HG03060 (cell line): ENCODE data around the gene ZNF784.

ENCODE experiments used
- ATAC-seq: cut with Tn5 transposase; IDR thresholded peaks from one replicate; pipeline ENCODE4 v1.9.1; 2021; ENCODE audit warnings: low read depth, moderate number of reproducible peaks; ENCODE audit not compliant: unreplicated experiment

The ZNF784 gene

GRCh38 chr19:55622242-55622969 is 2.0 kb downstream of the ZNF784 start:
- ATAC-seq: no peak

DNA sequence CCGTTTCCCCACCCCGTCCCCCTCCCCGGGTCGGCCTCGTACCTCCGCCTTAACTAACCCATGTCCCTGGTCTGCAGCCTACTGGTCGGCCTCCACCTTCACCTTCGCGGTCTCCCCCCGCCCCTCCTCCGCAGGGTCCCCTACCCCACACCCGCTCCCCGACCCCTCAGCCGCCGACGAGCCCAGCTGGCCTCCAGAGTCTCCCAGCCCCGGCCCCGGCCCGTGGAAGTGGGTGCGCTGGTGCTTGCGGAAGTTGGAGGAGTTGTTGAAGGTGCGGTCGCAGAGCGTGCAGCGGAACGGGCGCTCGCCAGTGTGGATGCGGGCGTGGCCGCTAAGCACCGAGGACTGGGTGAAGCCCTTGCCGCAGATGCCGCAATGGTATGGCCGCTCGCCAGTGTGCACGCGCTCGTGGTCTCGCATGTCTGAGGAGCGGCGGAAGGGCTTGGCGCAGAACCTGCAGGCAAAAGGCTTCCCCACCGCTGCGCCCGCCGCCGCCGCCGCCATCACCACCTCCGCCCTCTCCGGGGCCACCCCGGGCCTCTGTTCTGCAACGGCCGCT is 2.6 kb downstream of the ZNF784 start:
- no peak for ATAC-seq

GRCh38 chr19:55621205-55621672 is 3.1 kb downstream of the ZNF784 start:
- ATAC-seq: no peak

DNA sequence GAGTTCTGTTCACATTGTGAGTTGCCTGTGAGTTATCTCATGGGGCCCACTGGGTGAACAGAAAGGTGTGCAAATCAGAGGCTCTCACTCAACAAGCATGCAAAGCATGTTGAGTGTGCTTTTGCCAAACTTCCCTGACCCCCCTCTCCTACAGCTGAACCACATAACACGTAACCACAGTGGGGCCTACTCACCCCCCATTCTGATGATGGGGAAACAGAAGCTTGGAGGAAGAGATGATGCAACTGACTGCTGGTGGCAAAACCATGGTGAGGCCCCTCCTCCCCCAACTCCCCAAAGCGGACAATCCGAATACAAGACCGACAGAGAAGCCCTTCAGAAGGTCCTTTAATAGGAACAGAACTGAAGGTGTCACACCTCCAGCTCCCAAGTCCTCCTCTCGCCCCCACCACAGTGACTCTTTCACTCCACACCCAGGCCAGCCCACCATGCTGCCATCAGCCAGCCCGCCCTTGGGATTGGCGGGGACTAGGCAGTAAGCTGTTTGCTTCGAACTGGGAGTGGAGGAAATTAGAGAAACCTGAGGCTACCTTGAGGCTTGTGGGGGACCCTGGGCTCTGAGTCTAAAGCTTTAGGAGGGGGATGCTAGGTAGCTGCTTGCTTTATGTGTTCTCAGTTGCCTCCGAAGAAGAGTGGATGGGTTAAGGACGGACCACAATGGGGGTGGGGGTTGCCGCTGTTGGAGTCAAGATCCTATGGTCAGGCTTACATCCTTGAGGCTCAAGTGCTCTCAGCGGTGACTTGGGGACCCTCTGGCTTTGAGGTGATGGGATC is 3.8 kb downstream of the ZNF784 start:
- ATAC-seq: no peak

DNA sequence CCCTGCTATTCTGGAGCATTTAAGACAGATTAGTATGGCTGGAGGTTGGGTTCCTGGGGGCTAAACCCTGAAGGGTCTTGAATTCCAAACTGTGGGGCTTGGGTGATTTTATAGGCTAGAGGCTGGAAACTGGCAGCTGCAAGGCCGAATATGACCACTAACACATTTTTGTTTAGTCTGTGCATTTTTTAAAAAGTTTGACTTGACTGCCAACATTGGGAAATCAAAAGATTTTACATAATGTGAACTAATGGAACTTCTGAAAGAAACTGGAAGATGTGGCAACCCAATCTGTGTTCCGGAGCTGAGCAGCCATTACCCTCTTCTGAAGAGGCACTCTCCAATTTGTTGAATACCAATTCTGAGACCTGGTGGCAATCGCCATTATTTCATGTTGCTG is 5.1 kb downstream of the ZNF784 start:
- ATAC-seq: no peak

DNA sequence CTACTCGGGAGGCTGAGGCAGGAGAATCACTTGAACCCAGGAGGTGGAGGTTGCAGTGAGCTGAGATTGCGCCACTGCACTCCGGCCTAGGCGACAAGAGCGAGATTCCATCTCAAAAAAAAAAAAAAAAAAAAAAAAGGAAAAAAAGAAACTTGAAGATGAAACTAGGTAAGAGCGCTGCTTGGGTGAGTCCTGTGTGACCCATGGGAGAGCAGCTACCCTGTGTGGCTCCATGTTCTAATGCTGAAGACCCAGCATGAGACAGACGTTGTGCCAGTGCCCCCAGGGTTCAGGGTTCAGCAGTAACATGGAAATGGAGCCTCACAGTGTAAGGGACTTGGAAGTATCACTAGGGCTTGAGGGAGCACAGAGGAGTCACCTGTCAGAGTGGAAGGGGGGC is 5.9 kb downstream of the ZNF784 start:
- ATAC-seq: no peak

DNA sequence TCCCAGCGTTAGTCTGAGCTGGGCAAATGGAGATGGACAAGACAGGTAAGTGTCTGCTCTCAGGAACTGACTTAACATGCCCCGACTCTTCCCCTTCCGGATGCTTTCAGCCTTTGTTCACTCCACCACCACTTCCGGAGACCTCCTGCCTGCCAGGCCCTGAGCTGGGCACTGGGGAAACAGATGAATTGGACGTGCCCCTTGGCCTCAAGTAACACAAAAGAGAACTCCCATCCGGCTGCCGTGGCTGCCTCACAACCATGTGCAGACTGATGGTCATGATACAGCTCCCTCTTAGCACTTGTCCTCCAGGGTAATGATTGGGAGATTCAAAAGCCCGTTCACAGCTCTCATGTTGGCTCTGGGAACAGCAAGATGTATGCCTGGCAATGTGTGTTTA is 6.9 kb downstream of the ZNF784 start:
- ATAC-seq: no peak

DNA sequence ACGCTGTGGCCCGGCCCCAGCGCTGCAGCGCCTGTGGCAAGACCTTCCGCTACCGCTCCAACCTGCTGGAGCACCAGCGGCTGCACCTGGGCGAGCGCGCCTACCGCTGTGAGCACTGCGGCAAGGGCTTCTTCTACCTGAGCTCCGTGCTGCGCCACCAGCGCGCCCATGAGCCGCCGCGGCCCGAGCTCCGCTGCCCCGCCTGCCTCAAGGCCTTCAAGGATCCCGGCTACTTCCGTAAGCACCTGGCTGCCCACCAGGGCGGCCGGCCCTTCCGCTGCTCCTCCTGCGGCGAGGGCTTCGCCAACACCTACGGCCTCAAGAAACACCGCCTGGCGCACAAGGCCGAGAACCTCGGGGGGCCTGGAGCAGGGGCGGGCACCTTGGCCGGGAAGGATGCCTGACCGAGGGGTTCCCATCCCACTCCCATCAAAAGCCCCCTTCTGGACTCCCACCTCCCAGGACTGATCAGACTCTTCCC is 7.9 kb downstream of the ZNF784 start:
- no peak for ATAC-seq

DNA sequence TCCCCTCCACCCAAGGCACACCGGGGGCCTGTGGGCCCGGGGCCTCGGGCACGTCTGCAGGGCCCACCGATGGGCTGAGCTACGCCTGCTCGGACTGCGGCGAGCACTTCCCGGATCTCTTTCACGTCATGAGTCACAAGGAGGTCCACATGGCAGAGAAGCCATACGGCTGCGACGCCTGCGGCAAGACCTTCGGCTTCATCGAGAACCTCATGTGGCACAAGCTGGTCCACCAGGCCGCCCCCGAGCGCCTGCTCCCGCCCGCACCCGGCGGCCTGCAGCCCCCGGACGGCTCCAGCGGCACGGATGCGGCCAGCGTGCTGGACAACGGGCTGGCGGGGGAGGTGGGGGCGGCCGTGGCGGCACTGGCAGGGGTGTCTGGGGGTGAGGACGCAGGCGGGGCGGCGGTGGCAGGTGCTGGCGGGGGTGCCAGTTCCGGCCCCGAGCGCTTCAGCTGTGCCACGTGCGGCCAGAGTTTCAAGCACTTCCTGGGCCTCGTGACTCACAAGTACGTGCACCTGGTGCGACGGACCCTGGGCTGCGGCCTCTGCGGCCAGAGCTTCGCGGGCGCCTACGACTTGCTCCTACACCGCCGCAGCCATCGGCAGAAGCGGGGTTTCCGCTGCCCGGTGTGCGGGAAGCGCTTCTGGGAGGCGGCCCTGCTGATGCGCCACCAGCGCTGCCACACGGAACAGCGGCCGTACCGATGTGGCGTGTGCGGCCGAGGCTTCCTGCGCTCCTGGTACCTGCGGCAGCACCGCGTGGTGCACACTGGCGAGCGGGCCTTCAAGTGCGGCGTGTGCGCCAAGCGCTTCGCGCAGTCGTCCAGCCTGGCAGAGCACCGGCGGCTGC is 8.6 kb downstream of the ZNF784 start:
- no peak for ATAC-seq

DNA sequence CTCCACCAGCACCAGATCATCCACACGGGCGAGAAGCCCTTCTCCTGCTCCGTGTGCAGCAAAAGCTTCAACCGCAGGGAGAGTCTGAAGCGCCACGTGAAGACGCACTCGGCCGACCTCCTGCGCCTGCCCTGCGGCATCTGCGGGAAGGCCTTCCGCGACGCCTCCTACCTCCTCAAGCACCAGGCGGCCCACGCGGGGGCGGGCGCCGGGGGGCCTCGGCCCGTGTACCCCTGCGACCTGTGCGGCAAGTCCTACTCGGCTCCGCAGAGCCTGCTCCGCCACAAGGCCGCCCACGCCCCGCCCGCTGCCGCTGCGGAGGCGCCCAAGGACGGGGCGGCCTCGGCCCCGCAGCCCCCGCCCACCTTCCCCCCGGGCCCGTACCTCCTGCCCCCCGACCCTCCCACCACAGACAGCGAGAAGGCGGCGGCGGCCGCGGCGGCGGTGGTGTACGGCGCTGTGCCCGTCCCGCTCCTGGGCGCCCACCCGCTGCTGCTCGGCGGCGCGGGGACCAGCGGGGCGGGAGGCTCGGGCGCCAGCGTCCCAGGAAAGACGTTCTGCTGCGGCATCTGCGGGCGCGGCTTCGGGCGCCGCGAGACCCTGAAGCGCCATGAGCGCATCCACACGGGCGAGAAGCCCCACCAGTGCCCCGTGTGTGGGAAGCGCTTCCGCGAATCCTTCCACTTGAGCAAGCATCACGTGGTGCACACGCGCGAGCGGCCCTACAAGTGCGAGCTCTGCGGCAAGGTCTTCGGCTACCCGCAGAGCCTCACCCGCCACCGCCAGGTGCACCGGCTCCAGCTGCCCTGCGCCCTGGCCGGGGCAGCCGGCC is 9.4 kb downstream of the ZNF784 start:
- ATAC-seq: no peak

DNA sequence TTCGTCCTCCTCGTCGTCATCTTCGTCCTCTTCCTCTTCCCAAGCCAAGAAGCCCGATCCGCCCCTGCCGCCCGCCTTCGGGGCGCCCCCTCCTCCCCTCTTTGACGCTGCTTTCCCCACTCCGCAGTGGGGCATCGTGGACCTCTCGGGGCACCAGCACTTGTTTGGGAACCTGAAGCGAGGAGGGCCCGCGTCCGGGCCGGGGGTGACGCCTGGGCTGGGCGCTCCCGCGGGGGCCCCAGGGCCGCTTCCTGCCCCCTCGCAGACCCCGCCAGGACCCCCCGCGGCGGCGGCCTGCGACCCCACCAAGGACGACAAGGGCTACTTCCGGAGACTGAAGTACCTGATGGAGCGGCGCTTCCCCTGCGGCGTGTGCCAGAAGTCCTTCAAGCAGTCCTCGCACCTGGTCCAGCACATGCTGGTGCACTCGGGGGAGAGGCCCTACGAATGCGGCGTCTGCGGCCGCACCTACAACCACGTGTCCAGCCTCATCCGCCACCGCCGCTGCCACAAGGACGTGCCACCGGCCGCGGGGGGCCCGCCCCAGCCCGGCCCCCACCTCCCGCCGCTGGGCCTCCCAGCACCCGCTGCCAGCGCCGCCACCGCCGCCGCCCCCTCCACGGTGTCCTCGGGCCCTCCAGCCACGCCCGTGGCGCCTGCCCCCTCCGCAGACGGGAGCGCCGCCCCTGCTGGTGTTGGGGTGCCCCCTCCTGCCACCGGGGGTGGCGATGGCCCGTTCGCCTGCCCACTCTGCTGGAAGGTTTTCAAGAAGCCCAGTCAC is 10.2 kb downstream of the ZNF784 start:
- no peak for ATAC-seq

- ATAC-seq: no peak
Observed at GRCh38 chr19:55613396-55613795, 11.0 kb downstream of the ZNF784 start.

DNA sequence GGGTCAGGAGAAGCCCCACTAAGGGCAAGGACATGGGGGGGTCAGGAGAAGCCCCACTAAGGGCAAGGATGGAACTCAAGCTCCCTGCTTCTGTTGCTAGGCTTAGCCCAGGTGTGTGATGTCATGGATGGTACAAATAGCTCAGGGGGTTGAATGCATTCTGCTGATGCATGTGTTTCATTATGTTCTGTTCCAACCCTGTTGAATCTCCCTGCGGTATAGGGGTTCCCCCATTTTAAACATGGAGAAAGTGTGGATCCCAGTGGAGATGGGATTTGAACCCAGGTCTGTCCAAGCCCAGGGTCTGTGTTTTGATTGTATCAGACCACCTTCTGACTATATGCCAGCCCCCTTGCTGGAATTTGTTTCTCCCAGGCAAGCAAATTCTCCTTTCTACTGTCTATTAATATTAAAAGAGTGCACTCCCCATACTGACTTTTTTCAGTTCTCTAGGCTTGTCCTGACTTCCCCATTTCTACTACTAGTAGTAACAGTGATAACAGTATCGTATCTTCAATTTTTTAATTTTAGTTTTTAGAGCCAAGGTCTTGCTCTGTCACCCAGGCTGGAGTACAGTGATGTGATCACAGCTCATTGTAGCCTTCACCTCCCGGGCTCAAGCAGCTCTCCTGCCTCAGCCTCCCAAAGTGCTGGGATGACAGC is 12.3 kb downstream of the ZNF784 start:
- ATAC-seq: no peak

- no peak for ATAC-seq
Observed at GRCh38 chr19:55611300-55611982, 12.9 kb downstream of the ZNF784 start.

DNA sequence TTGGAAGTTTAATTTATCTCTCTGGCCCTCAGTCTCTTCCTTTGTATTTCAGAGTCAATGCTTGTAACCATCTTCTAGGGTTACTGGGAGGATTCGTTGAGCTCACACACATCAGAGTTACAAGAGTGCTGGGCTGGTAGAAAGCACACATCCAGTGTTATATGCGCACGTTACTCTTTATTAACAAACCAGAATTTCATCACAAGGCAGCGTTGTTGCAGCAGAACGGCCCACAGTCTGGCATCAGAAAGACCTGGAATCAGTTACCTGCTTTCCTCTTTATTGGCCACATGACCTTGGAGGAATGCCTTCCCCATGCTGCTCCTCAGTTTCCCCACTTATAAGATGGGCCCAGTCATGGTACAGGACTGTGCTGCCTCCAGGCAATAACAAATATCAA is 15.0 kb downstream of the ZNF784 start:
- no peak for ATAC-seq

GRCh38 chr19:55606817-55607216 is 17.5 kb downstream of the ZNF784 start:
- ATAC-seq: no peak

DNA sequence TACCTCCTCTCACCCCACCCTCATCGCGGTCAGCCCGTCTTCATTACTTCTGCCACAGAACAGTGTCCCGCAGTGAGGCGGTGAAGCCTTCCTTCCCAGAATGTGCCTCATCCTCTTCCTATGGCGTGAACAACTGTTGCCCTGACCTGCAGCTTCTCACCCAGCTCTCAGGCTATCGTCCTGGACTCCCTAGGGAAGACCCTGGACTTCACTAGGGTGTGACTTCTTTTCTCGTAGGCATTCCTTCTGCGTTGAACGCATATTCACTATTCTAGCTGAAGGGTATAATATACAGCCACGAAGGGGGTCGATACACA is 17.9 kb downstream of the ZNF784 start:
- no peak for ATAC-seq
